ENCODE results near the gene SMARCC2. TPM values are rescaled to one million over a fixed set of nuclear protein-coding genes. Genes with fewer than 3 reads are reported as not detected.

Gene SMARCC2
- total RNA-seq, 3 donors from 2014 or later (not counting 1 experiment from before 2014, with no cell fraction given) = 205 to 232 (median 210) TPM

DNA sequence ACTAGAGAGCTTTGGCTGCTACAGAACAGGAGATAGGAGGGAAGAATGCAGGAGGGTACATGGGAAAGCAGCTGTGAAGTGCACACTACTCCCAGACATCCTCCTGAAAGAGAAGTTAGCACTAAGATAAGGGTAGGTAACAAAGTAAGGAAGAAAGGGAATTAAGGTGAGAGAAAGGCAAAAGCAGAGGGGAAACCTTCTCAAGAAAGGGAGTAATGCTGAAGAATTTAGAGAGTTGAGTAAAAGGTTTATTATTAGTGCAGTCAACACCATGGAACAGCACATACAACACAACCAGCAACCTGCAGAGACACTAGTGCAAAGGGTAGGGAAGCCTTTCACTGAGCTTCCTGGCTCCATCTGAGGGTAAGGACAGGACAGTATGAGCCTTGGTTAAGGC, 15.0 kb upstream of the SMARCC2 start:
- Histone ChIP-seq H3K9me3 (ENCODE audit: control insufficient read depth, insufficient read depth, low read length) (no peaks in the 10 kb centered on the region), H3K36me3 (ENCODE audit: control insufficient read depth, insufficient read depth, low read length) (peaks cover 37% of the 10 kb centered on the region), H3K4me1 (ENCODE audit: control insufficient read depth, insufficient read depth, low read length) (no peaks in the 10 kb centered on the region), H3K4me3 (ENCODE audit: low read length) (no peak overlapping the region), H3K27ac (ENCODE audit: low read length) (no peak overlapping the region), H3K27me3 (ENCODE audit: control insufficient read depth, insufficient read depth, low read length) (no peaks in the 10 kb centered on the region)
- no peaks in the 10 kb centered on the region for H3K4me1 Mint-ChIP-seq
- intact Hi-C loops (cut with micrococcal nuclease) = no loop called here
- ATAC-seq (no peak), DNase-seq (no peak)
- H3K9me3 Mint-ChIP-seq = no peaks in the 10 kb centered on the region
- TF ChIP-seq, protein P1, sequence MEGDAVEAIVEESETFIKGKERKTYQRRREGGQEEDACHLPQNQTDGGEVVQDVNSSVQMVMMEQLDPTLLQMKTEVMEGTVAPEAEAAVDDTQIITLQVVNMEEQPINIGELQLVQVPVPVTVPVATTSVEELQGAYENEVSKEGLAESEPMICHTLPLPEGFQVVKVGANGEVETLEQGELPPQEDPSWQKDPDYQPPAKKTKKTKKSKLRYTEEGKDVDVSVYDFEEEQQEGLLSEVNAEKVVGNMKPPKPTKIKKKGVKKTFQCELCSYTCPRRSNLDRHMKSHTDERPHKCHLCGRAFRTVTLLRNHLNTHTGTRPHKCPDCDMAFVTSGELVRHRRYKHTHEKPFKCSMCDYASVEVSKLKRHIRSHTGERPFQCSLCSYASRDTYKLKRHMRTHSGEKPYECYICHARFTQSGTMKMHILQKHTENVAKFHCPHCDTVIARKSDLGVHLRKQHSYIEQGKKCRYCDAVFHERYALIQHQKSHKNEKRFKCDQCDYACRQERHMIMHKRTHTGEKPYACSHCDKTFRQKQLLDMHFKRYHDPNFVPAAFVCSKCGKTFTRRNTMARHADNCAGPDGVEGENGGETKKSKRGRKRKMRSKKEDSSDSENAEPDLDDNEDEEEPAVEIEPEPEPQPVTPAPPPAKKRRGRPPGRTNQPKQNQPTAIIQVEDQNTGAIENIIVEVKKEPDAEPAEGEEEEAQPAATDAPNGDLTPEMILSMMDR (IDR thresholded peaks at IDR 0.05) = no peak
- no peaks in the 10 kb centered on the region for H3K27me3 Mint-ChIP-seq (ENCODE audit: low read depth in 2 of 2)
- H3K4me3 Mint-ChIP-seq = no peak overlapping the region
- H3K27ac Mint-ChIP-seq = peak overlapping the region in 1 of 2 donors; percentile 56
- peaks cover 9% of the 10 kb centered on the region for H3K36me3 Mint-ChIP-seq

DNA sequence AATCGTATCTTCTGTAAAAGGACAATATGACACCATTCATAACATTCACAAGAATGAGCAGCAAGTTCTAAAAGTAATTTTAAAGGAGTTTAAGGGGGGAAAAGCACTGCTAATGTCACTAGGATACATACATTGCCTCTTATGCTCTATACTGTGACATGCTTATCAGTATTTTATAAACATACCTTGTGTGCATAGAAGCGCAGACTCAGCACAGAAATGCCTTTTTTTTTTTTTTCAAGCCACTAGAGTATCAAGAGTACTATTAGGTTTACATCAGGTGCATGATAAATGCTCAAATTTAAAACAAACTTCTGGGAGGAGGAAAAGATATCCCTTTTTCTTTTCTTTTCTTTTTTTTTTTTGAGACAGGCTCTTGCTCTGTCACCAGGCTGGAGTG, 13.6 kb upstream of the SMARCC2 start:
- DNase-seq (no peak), ATAC-seq (no peak)
- no CpG with 5 or more reads among the region's 2 CpGs for WGBS (ENCODE audit: insufficient coverage)
- Histone ChIP-seq H3K4me3 (ENCODE audit: low read length) (no peak overlapping the region), H3K9me3 (ENCODE audit: control insufficient read depth, insufficient read depth, low read length) (no peaks in the 10 kb centered on the region), H3K36me3 (ENCODE audit: control insufficient read depth, insufficient read depth, low read length) (peaks cover 32% of the 10 kb centered on the region), H3K4me1 (ENCODE audit: control insufficient read depth, insufficient read depth, low read length) (no peaks in the 10 kb centered on the region), H3K27ac (ENCODE audit: low read length) (no peak overlapping the region), H3K27me3 (ENCODE audit: control insufficient read depth, insufficient read depth, low read length) (no peaks in the 10 kb centered on the region)
- Mint-ChIP-seq H3K36me3 (peaks cover 9% of the 10 kb centered on the region), H3K4me1 (no peaks in the 10 kb centered on the region), H3K27ac (peak overlapping the region in 1 of 2 donors; percentile 47), H3K4me3 (no peak overlapping the region), H3K9me3 (no peaks in the 10 kb centered on the region), H3K27me3 (ENCODE audit: low read depth in 2 of 2) (no peaks in the 10 kb centered on the region)
- TF ChIP-seq, protein P1 (IDR thresholded peaks at IDR 0.05) = no peak
- intact Hi-C loops (cut with micrococcal nuclease) = no loop called here

DNA sequence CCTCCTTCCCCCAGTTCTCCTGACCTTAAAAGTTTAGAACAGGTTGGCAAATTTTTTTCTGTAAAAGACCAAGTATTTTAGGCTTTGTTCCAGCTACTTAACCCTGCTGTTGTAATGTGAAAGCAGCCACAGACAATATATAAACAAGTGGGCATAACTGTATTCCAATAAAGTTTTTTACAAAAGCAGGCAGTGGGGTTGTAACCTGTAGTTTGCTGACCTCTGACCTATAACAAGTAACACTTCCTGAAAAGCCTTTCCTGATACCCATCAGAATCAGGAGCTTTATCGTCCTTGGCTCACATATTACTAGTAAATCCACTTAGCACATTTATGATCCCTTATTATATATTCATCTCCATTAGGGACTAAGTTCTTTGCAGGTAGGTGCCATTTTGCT, 13.1 kb upstream of the SMARCC2 start:
- H3K27ac ChIP-seq (ENCODE audit: low read length) = no peak overlapping the region
- DNase-seq = no peak

DNA sequence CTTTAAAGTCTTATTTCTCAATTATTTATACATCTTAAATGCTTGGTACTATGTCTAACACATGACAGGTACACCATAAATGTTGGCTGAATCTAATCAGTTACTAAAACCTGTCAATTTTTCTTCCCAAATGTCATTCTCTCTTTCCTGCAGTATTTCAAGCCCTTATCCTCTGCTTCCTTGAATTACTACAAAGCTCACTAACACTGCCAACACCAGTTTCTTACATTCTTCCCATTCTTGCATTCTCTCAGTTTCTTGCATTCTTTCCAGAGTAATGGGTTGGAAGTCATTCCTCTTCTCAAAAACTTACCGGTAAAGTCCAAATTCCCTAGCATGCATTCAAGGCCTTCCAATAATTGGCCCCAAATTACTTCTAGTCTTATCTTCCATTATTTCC, 9.6 kb upstream of the SMARCC2 start:
- intact Hi-C loops (cut with micrococcal nuclease) = loop anchor here (10.0 kb wide), 1 partner anchor 154 kb away; the partner anchor contains the start of gene RPS26
- no peaks in the 10 kb centered on the region for H3K4me1 ChIP-seq (ENCODE audit: control insufficient read depth, insufficient read depth, low read length)
- no peaks in the 10 kb centered on the region for H3K9me3 ChIP-seq (ENCODE audit: control insufficient read depth, insufficient read depth, low read length)
- no peak overlapping the region for H3K27ac ChIP-seq (ENCODE audit: low read length)
- Mint-ChIP-seq H3K4me3 (no peak overlapping the region), H3K4me1 (no peaks in the 10 kb centered on the region), H3K27me3 (ENCODE audit: low read depth in 2 of 2) (no peaks in the 10 kb centered on the region), H3K27ac (no peak overlapping the region), H3K36me3 (no peaks in the 10 kb centered on the region), H3K9me3 (no peaks in the 10 kb centered on the region)
- H3K4me3 ChIP-seq (ENCODE audit: low read length) = no peak overlapping the region
- TF ChIP-seq, protein P1 (IDR thresholded peaks at IDR 0.05) = no peak
- no peaks in the 10 kb centered on the region for H3K36me3 ChIP-seq (ENCODE audit: control insufficient read depth, insufficient read depth, low read length)
- DNase-seq (no peak), ATAC-seq (no peak)
- H3K27me3 ChIP-seq (ENCODE audit: control insufficient read depth, insufficient read depth, low read length) = no peaks in the 10 kb centered on the region
- 100% methylated on average over 1 of the region's 1 CpG for WGBS (ENCODE audit: insufficient coverage)

More for the DNA sequence above, 13.1 kb upstream of the SMARCC2 start:
- peak overlapping the region in 1 of 2 donors; percentile 47 for H3K27ac Mint-ChIP-seq
- peaks cover 28% of the 10 kb centered on the region for H3K36me3 ChIP-seq (ENCODE audit: control insufficient read depth, insufficient read depth, low read length)
- intact Hi-C loops (cut with micrococcal nuclease) = no loop called here
- H3K9me3 ChIP-seq (ENCODE audit: control insufficient read depth, insufficient read depth, low read length) = no peaks in the 10 kb centered on the region
- no peak overlapping the region for H3K4me3 ChIP-seq (ENCODE audit: low read length)
- ATAC-seq = no peak
- TF ChIP-seq, protein P1 (IDR thresholded peaks at IDR 0.05) = no peak
- H3K27me3 Mint-ChIP-seq (ENCODE audit: low read depth in 2 of 2) = no peaks in the 10 kb centered on the region
- no peak overlapping the region for H3K4me3 Mint-ChIP-seq
- no peaks in the 10 kb centered on the region for H3K4me1 Mint-ChIP-seq
- H3K36me3 Mint-ChIP-seq = peaks cover 4% of the 10 kb centered on the region
- no peaks in the 10 kb centered on the region for H3K27me3 ChIP-seq (ENCODE audit: control insufficient read depth, insufficient read depth, low read length)
- no peaks in the 10 kb centered on the region for H3K9me3 Mint-ChIP-seq
- no peaks in the 10 kb centered on the region for H3K4me1 ChIP-seq (ENCODE audit: control insufficient read depth, insufficient read depth, low read length)
- WGBS (ENCODE audit: insufficient coverage) = 81% methylated on average over 1 of the region's 1 CpG
